ENCODE results near the gene F2R.
"Not testable (repeated sequence)": the region's sequence is repeated elsewhere in the genome, so short reads cannot be mapped to it uniquely, and the experiment has no call there.

F2R gene

DNA sequence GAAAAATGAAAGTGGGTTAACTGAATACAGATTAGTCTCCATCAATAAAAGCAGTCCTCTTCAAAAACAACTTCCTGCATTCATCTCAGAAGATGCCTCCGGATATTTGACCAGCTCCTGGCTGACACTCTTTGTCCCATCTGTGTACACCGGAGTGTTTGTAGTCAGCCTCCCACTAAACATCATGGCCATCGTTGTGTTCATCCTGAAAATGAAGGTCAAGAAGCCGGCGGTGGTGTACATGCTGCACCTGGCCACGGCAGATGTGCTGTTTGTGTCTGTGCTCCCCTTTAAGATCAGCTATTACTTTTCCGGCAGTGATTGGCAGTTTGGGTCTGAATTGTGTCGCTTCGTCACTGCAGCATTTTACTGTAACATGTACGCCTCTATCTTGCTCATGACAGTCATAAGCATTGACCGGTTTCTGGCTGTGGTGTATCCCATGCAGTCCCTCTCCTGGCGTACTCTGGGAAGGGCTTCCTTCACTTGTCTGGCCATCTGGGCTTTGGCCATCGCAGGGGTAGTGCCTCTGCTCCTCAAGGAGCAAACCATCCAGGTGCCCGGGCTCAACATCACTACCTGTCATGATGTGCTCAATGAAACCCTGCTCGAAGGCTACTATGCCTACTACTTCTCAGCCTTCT is 16.6 kb downstream of the F2R start:
- no peaks in the 10 kb centered on the region for H3K4me1 ChIP-seq (ENCODE audit: insufficient read depth, insufficient read length)
- no peak overlapping the region for H3K4me3 ChIP-seq (ENCODE audit: insufficient read length, low read depth)
- TF ChIP-seq YY1 (IDR thresholded peaks at IDR 0.05; ENCODE audit: insufficient read depth, insufficient read length) = no peak
- TF ChIP-seq SUZ12 (IDR thresholded peaks at IDR 0.05; ENCODE audit: extremely low read depth, insufficient read depth, insufficient read length) = no peak
- no peak for DNase-seq (ENCODE audit: low read depth, low spot score)
- H3K27me3 ChIP-seq (ENCODE audit: insufficient read depth, insufficient read length) = no peaks in the 10 kb centered on the region
- H3K36me3 ChIP-seq (ENCODE audit: insufficient read depth, insufficient read length, low read length) = peaks cover 24% of the 10 kb centered on the region
- peaks cover 15% of the 10 kb centered on the region for H3K9me3 ChIP-seq (ENCODE audit: insufficient read depth, low read length)
- H3K9ac ChIP-seq (ENCODE audit: insufficient read length, low read depth) = no peak overlapping the region

DNA sequence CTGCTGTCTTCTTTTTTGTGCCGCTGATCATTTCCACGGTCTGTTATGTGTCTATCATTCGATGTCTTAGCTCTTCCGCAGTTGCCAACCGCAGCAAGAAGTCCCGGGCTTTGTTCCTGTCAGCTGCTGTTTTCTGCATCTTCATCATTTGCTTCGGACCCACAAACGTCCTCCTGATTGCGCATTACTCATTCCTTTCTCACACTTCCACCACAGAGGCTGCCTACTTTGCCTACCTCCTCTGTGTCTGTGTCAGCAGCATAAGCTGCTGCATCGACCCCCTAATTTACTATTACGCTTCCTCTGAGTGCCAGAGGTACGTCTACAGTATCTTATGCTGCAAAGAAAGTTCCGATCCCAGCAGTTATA is 17.1 kb downstream of the F2R start:
- no peak overlapping the region for H3K9ac ChIP-seq (ENCODE audit: insufficient read length, low read depth)
- H3K4me1 ChIP-seq (ENCODE audit: insufficient read depth, insufficient read length) = no peaks in the 10 kb centered on the region
- peaks cover 24% of the 10 kb centered on the region for H3K36me3 ChIP-seq (ENCODE audit: insufficient read depth, insufficient read length, low read length)
- no peaks in the 10 kb centered on the region for H3K27me3 ChIP-seq (ENCODE audit: insufficient read depth, insufficient read length)
- TF ChIP-seq ZNF274 (IDR thresholded peaks at IDR 0.05; ENCODE audit: low read depth, low read length) (no peak), SUZ12 (IDR thresholded peaks at IDR 0.05; ENCODE audit: extremely low read depth, insufficient read depth, insufficient read length) (no peak), YY1 (IDR thresholded peaks at IDR 0.05; ENCODE audit: insufficient read depth, insufficient read length) (no peak)
- H3K9me3 ChIP-seq (ENCODE audit: insufficient read depth, low read length) = peaks cover 15% of the 10 kb centered on the region
- no peak for DNase-seq (ENCODE audit: low read depth, low spot score)
- H3K4me3 ChIP-seq (ENCODE audit: insufficient read length, low read depth) = no peak overlapping the region

DNA sequence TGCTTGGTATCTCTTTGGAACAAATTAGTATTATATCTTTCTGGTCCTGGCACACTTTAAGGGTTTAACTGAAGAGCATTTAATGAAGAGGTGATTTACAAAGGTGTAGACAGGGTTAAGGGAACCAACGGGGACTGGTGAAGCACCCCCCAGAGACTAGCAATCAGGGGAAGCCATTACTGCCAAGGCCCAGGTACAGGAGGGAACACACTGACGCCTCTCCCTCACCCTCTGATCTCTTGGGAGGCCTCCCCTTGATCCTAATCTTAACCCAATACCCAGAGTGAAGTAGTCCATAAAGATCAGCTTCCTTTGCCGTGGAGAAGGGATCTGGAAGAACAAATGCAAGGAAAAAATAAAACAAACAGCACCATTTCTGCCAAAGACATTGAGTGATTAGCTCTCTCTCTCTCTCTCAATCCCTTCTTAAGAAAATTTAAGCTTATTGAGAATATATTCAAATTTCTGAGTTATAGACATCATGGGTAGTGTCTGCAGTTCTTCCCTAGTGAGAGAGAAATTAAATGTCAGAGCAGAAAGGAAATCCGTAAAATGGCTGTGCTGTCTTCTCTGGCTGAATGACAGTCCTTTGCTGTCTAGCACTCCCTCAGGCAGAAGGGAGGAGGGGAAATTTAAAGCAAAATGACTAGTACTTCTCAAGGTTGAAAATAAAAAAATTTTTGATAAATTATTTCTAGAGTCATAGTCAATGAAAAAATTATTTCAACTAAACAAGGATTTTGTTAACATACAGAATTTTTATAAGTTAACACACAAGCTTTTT is 20.0 kb downstream of the F2R start:
- no peaks in the 10 kb centered on the region for H3K4me1 ChIP-seq (ENCODE audit: insufficient read depth, insufficient read length)
- peaks cover 19% of the 10 kb centered on the region for H3K36me3 ChIP-seq (ENCODE audit: insufficient read depth, insufficient read length, low read length)
- H3K4me3 ChIP-seq (ENCODE audit: insufficient read length, low read depth) = no peak overlapping the region
- TF ChIP-seq SUZ12 (IDR thresholded peaks at IDR 0.05; ENCODE audit: extremely low read depth, insufficient read depth, insufficient read length) (no peak), ZNF274 (IDR thresholded peaks at IDR 0.05; ENCODE audit: low read depth, low read length) (no peak), YY1 (IDR thresholded peaks at IDR 0.05; ENCODE audit: insufficient read depth, insufficient read length) (no peak)
- H3K9ac ChIP-seq (ENCODE audit: insufficient read length, low read depth) = no peak overlapping the region
- no peaks in the 10 kb centered on the region for H3K27me3 ChIP-seq (ENCODE audit: insufficient read depth, insufficient read length)
- DNase-seq (ENCODE audit: low read depth, low spot score) = no peak
- no peaks in the 10 kb centered on the region for H3K9me3 ChIP-seq (ENCODE audit: insufficient read depth, low read length)

DNA sequence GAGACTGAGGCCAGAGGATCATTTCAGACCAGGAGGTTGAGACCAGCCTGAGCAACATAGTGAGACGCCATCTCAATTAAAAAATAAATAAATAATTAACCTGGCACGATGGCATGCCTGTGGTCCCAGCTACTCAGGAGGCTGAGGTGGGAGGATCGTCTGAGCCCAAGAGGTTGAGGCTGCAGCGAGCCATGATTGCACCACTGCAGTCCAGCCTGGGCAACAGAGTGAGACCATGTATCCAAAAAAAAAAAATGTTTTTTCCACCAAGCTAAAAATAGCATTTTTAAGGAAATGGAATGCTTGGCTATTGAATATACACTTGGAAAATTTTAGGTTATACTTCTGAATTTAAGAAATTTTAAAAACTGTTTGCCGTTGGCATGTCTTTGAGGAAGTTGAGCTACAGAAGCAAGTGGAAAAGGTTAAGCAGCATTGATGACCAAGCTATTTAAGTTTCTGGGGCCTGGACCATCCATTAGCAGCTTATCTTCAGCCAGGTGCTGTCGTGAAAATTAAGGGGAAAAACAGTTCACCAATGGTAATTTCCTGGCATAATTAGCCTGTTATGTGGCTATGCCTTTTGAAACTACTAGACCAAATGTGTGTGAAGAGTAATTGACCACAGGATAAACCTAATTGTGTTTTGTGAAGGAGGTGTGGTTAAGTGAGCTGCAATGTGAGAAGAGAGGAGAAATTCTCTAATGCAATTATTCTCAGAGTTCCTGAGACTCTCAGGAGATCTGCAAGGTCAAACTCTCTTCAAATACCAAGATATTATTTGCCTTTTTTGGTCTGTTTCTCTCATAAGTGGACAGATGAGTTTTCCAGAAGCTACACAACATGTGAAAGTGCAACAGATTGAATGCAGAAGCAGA is 21.0 kb downstream of the F2R start:
- Histone ChIP-seq H3K9ac (ENCODE audit: insufficient read length, low read depth) (no peak overlapping the region), H3K27me3 (ENCODE audit: insufficient read depth, insufficient read length) (no peaks in the 10 kb centered on the region), H3K4me1 (ENCODE audit: insufficient read depth, insufficient read length) (no peaks in the 10 kb centered on the region), H3K36me3 (ENCODE audit: insufficient read depth, insufficient read length, low read length) (peaks cover 16% of the 10 kb centered on the region), H3K9me3 (ENCODE audit: insufficient read depth, low read length) (no peaks in the 10 kb centered on the region), H3K4me3 (ENCODE audit: insufficient read length, low read depth) (no peak overlapping the region)
- TF ChIP-seq YY1 (IDR thresholded peaks at IDR 0.05; ENCODE audit: insufficient read depth, insufficient read length) = no peak
- TF ChIP-seq ZNF274 (IDR thresholded peaks at IDR 0.05; ENCODE audit: low read depth, low read length) = no peak
- TF ChIP-seq SUZ12 (IDR thresholded peaks at IDR 0.05; ENCODE audit: extremely low read depth, insufficient read depth, insufficient read length) = no peak
- DNase-seq (ENCODE audit: low read depth, low spot score) = no peak

DNA sequence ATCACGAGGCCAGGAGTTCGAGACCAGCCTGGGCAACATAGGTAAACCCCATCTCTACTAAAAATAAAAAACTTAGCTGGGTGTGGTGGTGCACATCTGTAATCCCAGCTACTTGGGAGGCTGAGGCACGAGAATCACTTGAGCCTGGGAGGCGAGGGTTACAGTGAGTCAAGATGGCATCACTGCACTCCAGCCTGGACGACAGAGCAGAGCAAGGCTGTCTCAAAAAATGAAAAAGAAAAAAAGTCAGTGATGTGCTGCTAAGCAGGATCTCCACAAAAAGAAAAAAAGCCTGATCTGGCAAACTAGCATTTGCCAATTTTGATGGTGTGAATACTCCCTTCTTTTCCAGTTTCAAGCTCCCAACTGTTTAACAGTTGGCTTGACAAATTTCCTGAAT is 21.9 kb downstream of the F2R start:
- no peak for DNase-seq (ENCODE audit: low read depth, low spot score)
- Histone ChIP-seq H3K4me1 (ENCODE audit: insufficient read depth, insufficient read length) (no peaks in the 10 kb centered on the region), H3K36me3 (ENCODE audit: insufficient read depth, insufficient read length, low read length) (peaks cover 10% of the 10 kb centered on the region), H3K9me3 (ENCODE audit: insufficient read depth, low read length) (no peaks in the 10 kb centered on the region), H3K9ac (ENCODE audit: insufficient read length, low read depth) (no peak overlapping the region), H3K27me3 (ENCODE audit: insufficient read depth, insufficient read length) (no peaks in the 10 kb centered on the region), H3K4me3 (ENCODE audit: insufficient read length, low read depth) (no peak overlapping the region)
- TF ChIP-seq SUZ12 (IDR thresholded peaks at IDR 0.05; ENCODE audit: extremely low read depth, insufficient read depth, insufficient read length) (no peak), YY1 (IDR thresholded peaks at IDR 0.05; ENCODE audit: insufficient read depth, insufficient read length) (no peak), ZNF274 (IDR thresholded peaks at IDR 0.05; ENCODE audit: low read depth, low read length) (no peak)

DNA sequence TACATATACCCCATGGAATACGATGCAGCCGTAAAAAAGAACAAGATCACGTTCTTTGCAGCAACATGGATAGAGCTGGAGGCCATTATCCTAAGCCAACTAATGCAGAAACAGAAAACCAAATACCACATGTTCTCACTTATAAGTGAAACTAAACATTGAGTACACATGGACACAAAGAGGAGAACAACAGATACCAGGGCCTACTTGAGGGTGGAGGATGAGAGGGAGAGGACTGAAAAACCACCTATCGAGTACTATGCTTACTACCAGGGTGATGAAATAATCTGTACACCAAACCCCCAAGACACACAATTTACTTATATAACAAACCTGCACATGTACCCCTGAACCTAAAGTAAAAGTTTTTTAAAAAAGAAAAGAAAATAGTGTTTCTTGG is 25.6 kb downstream of the F2R start:
- not testable (repeated sequence) for H3K9me3 ChIP-seq (ENCODE audit: insufficient read depth, low read length); H3K9ac ChIP-seq (ENCODE audit: insufficient read length, low read depth); DNase-seq (ENCODE audit: low read depth, low spot score); H3K36me3 ChIP-seq (ENCODE audit: insufficient read depth, insufficient read length, low read length); H3K27me3 ChIP-seq (ENCODE audit: insufficient read depth, insufficient read length); H3K4me1 ChIP-seq (ENCODE audit: insufficient read depth, insufficient read length); H3K4me3 ChIP-seq (ENCODE audit: insufficient read length, low read depth)

DNA sequence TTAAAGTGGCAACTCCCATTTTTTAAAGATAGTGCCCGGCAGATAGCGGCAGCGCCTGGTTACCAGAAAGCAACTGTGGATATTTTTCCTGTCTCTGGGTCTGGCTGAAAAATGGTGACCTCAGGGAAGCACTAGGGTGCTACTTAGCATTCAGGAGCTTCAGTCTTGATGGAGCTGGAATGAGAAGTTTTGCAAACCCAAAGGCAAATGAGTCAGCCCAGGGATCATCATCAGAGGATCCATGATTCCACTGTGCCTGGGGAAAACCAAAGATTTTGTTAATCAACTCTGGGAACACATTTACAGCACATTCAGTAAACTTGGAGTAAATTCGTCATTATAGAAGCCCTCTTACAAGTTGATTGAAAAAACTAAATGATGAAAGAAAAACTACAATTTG is 26.7 kb downstream of the F2R start:
- H3K27me3 ChIP-seq (ENCODE audit: insufficient read depth, insufficient read length) = no peaks in the 10 kb centered on the region
- no peak overlapping the region for H3K4me3 ChIP-seq (ENCODE audit: insufficient read length, low read depth)
- no peak for DNase-seq (ENCODE audit: low read depth, low spot score)
- no peaks in the 10 kb centered on the region for H3K9me3 ChIP-seq (ENCODE audit: insufficient read depth, low read length)
- no peaks in the 10 kb centered on the region for H3K4me1 ChIP-seq (ENCODE audit: insufficient read depth, insufficient read length)
- no peak for TF ChIP-seq YY1 (IDR thresholded peaks at IDR 0.05; ENCODE audit: insufficient read depth, insufficient read length)
- no peak for TF ChIP-seq ZNF274 (IDR thresholded peaks at IDR 0.05; ENCODE audit: low read depth, low read length)
- TF ChIP-seq SUZ12 (IDR thresholded peaks at IDR 0.05; ENCODE audit: extremely low read depth, insufficient read depth, insufficient read length) = no peak
- H3K9ac ChIP-seq (ENCODE audit: insufficient read length, low read depth) = no peak overlapping the region
- H3K36me3 ChIP-seq (ENCODE audit: insufficient read depth, insufficient read length, low read length) = no peaks in the 10 kb centered on the region
